ENCODE measurements around the gene PRCP.

- TF ChIP-seq, protein P1, sequence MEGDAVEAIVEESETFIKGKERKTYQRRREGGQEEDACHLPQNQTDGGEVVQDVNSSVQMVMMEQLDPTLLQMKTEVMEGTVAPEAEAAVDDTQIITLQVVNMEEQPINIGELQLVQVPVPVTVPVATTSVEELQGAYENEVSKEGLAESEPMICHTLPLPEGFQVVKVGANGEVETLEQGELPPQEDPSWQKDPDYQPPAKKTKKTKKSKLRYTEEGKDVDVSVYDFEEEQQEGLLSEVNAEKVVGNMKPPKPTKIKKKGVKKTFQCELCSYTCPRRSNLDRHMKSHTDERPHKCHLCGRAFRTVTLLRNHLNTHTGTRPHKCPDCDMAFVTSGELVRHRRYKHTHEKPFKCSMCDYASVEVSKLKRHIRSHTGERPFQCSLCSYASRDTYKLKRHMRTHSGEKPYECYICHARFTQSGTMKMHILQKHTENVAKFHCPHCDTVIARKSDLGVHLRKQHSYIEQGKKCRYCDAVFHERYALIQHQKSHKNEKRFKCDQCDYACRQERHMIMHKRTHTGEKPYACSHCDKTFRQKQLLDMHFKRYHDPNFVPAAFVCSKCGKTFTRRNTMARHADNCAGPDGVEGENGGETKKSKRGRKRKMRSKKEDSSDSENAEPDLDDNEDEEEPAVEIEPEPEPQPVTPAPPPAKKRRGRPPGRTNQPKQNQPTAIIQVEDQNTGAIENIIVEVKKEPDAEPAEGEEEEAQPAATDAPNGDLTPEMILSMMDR (IDR thresholded peaks at IDR 0.05): no peak
- no peak for TF ChIP-seq POLR2A (IDR thresholded peaks at IDR 0.05)
Observed at GRCh38 chr11:82855616-82856015, 44.6 kb downstream of the PRCP start.

Measured in Peyer's patch (tissue), 4 donors.